DMS153 treated with DMSO at 0.1 percent for 48 hours (cell line): ENCODE data around the gene ASPDH.

ENCODE experiments used
- DNase-seq: peaks from one replicate; lab custom pipeline; 2025; ENCODE audit not compliant: unreplicated experiment; lab: John Stamatoyannopoulos, UW

ASPDH gene

GRCh38 chr19:50498219-50499056 is 15.3 kb downstream of the ASPDH start:
- no peak for DNase-seq

- no peak for DNase-seq
These were observed 16.7 kb downstream of the ASPDH start for GRCh38 chr19:50497022-50497405.

DNA sequence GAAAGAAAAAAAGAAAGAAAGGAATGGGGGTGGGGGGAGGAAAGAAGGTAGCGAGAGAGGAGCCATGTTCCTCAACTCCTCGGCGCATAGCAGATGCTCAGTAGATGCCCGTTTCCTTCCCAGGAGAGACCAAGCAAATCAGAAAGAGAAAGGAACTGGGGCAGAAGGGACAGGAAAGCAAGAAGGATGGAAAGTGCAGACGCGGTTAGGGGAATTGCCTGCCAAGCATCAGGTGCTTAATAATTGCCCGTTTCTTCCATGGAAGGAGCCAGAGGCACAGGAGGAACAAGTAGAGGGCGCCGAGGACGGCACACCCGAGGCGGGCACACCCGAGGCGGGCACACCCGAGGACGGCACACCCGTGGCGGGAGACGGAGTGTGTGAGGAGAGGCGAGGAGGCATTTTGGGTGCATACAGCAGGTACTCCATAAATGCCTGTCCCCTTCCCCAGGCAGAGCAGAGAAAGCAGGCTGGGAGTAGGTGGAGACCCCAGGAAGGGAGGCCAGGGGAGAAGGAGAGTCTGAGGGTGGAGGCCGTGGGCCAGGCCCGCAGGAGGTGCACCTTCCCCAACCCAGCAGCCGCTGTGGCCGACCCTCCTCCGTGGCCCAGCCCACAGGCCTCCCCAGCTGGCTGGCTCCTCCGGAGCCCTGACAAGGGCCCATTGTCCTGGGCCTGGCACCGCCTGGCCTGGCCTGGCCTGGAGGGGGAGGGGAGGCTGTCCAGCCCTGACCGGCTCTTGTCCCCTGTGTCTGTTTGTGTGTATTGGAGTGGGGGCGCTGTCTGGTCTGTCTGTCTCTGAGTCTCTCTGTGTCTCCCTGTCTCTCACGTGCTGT is 17.3 kb downstream of the ASPDH start:
- no peak for DNase-seq

DNA sequence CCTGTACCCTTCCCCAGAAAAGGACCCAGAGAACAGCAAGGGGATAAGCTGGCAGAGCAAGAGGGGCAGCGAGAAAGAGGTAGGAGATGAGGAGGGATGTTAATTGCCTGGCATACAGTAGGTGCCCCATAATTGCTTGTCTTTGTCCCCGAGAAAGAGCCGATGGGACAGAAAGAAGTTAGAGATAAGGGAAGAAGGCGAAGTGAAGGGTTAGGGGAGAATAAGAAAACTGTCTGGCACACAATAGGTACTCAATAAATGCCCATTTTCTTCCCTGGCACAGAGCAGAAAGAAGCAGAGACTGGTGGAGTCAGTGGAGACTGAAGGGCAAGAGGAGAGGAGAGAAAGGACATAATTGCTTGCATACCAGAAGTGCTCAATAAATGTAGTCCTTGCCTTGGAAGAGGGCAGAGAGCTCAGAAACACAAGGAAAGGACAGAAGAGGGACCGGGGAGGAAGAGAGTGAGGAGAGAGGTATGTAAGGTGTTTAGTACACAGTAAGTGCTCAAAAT is 18.6 kb downstream of the ASPDH start:
- no peak for DNase-seq

GRCh38 chr19:50494186-50495019 is 19.3 kb downstream of the ASPDH start:
- no peak for DNase-seq

- no peak for DNase-seq
These were observed 20.5 kb downstream of the ASPDH start for GRCh38 chr19:50493171-50493570.

DNA sequence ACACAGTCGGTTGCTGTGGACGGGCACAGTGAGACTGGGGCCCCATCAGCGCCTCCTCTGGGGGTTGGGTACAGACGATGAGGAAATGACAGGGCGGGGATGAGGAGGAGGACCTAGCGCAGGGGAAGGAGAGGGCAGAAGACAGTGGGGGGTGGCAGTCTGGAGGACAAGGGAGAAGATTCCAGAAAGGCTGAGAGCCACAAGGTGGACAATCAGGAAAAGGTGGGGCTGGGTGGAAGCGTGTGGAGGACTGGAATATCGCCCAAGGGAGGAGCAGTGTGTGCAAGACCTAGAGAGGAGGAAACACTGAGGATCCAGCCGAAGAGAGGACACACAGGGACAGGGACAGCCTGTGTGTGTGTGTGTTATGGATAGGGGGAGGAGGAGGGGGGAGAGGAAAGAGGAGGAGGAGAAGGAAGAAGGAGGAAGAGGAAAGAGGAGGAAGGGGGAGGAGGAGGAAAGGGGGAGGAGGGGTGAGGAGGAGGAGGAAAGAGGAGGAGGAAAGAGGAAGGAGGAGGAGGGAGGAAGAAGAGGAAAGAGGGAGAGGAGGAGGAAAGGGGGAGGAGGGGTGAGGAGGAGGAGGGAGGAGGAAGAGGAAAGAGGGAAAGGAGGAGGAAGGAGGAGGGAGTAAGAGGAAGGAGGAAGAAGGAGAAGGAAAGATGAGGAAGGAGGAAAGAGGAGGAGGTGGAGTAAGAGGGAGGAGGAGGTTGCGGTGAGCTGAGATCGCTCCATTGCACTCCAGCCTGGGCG is 21.2 kb downstream of the ASPDH start:
- no peak for DNase-seq

- no peak for DNase-seq
These were observed 22.7 kb downstream of the ASPDH start for GRCh38 chr19:50490991-50491472.

DNA sequence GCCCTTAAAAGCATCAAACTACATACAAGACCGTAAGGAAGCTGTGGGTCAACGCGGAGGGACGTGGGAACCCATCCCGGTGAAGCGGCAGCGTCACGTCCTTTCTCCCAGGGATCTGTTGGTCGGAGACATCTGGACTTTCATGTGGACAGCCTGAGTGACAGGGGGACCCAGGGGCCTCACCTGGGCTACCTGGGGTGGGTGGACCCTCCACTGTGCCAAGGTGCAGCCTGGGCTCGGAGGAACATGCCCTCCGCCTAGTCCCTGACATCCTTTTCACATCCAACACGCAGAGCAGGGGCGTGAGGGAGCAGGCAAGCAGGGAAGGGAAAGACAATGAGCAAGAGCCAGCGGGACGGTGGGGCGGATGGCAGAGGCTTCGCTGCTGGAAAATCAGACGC is 23.3 kb downstream of the ASPDH start:
- no peak for DNase-seq

- DNase-seq: no peak
These were observed 24.2 kb downstream of the ASPDH start for GRCh38 chr19:50489461-50490011.

DNA sequence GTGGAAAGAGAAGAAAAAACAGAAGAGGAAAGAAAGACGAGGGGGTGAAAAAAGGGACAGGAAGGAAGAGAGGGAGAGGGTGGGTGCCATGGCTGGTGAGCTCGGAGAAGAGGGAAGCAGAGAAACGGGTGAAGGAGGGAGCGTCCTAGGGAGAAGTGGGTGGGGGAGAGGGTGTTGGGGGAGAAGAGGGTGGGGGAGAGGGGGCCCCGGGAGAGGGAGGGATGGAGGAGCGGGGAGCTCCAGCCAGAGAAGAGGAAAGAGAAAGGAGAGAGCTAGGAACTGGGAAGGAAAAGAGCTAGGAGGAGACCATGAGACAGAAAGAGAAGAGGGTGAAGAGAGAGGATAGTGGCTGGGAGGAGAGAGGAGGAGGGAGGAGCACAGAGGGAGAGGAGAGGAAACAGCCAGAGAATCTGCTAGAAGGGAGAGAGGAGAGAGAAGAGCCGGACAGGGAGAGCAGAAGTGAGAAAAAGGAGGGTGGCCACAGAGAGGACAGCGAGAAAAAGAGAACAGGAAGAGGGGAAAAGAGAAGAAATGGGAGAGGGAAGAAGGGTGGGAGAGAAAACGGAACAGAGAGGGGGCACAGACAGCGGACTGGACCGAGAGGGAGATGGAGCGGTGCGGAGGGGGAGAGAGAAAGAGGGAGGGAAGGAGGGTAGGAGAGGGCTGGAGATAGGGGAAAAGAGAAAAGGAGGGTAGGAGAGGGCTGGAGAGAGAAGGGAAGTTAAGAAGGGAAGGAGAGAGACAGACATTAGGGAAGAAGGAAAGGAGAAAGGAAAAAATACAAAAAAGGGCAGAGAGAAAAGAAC is 25.1 kb downstream of the ASPDH start:
- DNase-seq: no peak

DNA sequence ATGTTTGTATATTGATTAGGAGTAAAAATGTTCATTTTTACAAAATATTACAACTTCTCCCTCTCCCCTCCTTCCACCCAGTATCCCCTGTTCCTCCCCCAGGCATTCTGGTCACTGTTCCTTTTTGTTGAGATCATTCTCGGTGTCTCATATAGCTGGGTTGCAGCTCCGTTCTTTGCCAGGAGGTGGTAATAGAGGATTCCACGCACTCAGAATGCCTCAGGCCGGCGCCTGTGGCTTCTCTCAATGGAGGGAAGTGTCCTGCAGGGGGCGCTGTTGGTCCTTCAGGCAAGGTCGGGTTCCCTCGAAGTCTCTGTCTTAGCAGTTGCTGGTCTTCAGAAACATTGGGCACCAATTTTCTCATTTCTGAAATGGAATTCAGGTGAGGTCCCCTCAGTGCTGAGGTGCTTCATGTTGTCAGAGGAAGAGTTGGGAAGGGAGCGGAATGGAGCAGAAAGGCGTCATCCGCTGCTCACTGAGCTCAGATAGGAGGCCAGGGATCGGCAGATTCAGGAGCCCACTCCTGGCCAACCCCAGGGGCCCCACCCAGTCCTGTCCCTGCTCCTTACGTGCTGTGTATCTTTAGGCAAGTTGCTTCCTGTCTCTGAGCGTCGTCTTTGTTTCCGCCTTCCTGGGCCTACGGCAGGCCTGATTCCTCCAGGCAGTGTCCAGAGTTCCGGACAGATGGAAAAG is 26.7 kb downstream of the ASPDH start:
- DNase-seq: no peak

DNA sequence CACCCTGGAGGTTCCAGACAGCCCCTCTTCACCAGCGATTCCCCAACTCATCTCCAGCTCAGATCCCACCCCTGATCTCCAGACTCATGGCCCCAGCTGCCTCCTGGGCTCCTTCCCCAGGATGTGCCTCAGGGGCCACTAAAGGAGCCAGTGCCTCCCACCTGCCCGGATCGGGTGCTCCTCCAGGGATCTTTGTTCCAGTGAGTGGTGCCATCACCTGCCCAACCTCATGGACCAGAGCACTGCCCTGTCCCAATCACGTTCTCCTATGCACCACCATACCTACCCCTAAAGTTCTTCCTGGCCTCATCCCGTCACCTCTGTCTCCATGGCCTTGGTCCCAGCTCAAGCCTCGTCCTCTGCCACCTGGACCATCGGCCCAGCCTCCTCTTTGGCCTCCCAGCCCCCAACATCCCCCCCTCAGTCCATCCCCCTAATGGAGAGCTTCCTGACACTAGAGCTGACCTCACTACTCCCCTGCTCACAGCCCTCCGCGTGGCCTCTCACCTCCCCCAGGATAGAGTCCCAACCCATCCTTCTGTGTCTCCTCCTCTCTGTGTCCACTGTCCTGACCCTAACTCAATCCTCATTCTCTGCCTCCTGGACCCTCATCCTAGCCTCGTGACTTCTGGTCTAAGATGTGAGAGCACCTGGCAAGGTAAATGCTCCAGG is 28.3 kb downstream of the ASPDH start:
- no peak for DNase-seq

DNA sequence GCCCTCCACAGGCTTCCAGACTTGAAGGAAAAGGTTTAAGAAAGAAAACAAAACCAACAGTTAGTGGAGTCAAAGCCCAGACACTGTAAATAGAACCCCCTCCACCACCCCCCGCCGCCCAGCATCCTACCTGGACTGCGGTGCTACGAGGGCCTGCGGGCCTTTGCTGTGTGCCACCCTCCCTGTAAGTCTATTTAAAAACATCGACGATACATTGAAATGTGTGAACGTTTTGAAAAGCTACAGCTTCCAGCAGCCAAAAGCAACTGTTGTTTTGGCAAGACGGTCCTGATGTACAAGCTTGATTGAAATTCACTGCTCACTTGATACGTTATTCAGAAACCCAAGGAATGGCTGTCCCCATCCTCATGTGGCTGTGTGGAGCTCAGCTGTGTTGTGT is 30.8 kb downstream of the ASPDH start:
- no peak for DNase-seq

GRCh38 chr19:50482271-50482855 is 31.4 kb downstream of the ASPDH start:
- DNase-seq: no peak

DNA sequence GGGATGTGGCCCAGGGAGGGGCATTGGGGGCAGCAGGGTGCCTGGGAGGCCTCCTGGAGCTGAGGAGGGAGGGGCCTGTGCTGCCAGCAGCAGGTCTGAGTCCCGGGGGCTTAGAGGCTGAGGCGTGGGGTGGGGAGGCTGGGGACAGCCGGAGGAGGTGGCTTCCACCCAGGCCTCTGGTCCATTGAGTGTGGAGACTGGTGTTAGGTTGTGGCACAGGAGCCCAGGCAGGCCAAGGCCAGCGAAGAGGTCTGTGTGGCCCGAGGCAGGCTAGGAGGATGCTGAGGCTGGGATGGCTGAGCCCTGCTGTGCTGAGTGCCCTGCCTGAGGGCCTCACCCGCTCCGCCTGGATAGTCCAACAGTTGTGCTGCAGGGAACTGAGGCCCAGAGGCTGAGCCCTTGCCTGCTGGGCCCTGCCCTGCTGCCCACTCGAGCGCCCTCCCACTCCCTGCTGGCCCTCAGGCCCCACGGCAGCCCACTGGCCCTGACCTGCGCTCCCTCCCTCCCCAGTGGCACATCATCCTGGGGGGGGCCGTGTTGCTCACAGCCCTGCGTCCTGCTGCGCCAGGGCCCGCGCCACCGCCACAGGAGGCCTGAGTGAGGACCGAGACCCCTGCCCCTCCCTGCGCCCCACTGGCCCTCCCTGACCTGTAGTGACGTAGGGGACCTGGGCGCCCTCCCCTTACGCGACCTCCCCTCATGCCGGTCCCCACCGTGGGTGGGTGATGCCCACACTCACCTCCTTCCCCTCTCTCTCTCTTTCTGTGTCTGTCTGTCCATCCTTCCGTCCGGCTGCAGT is 32.2 kb downstream of the ASPDH start:
- no peak for DNase-seq
